Heart left ventricle (tissue), 16 donors: ENCODE measurements around the gene CCDC9. TPM values are rescaled to one million over a fixed set of nuclear protein-coding genes. Genes with fewer than 3 reads are reported as not detected.

Experiments used
- ATAC-seq, 4 donors: fragments of 200-7000 bp; cut with Tn5 transposase; one replicate each; pipeline ENCODE4 v1.9.1; 2020 to 2022; ENCODE audit warnings: moderate library complexity in 4 of 4, mild to moderate bottlenecking in 3 of 4, moderate number of reproducible peaks in 1 of 4
- DNase-seq, 5 donors: peaks; one replicate each; pipeline ENCODE4 v3.0.0-alpha.2; 2020
- H3K27ac ChIP-seq, 12 donors: fragments of 200-600 bp; sonication (generic) in 4 of 12; one replicate each; pipeline versions ENCODE4 v1.5.0 to v1.8.0; 2016 to 2022; ENCODE audit warnings: mild to moderate bottlenecking in 2 of 12
- H3K27me3 ChIP-seq, 9 donors: fragments of 200-600 bp; sonication (generic) in 2 of 9; one replicate each; pipeline versions ENCODE4 v1.5.1 to v1.8.0; 2016 to 2022; ENCODE audit warnings: mild to moderate bottlenecking in 3 of 9
- H3K36me3 ChIP-seq, 9 donors: fragments of 200-600 bp; sonication (generic) in 2 of 9; one replicate each; pipeline versions ENCODE4 v1.5.0 to v1.8.0; 2018 to 2022; ENCODE audit warnings: mild to moderate bottlenecking in 2 of 9
- H3K4me1 ChIP-seq, 12 donors: fragments of 200-600 bp; sonication (generic) in 4 of 12; one replicate each; pipeline versions ENCODE4 v1.5.0 to v1.8.0; 2016 to 2022; ENCODE audit warnings: mild to moderate bottlenecking in 3 of 12
- H3K4me3 ChIP-seq, 12 donors: fragments of 200-600 bp; sonication (generic) in 4 of 12; one replicate each; pipeline versions ENCODE4 v1.5.0 to v1.8.0; 2017 to 2022; ENCODE audit warnings: mild to moderate bottlenecking in 9 of 12, moderate library complexity in 4 of 12
- H3K9me3 ChIP-seq, 12 donors: fragments of 200-600 bp; sonication (generic) in 4 of 12; one replicate each; pipeline versions ENCODE4 v1.5.0 to v1.8.0; 2016 to 2022; ENCODE audit warnings: mild to moderate bottlenecking in 1 of 12
- CTCF ChIP-seq, 12 donors: fragments of 200-600 bp; sonication (generic) in 4 of 12; IDR thresholded peaks; one replicate each; pipeline versions ENCODE4 v1.5.0 to v1.8.0; 2018 to 2022; ENCODE audit warnings: antibody characterized with exemption in 12 of 12, mild to moderate bottlenecking in 5 of 12
- POLR2A ChIP-seq, 2 donors: fragments of 450-650 bp; IDR thresholded peaks; one replicate each; pipeline ENCODE4 v1.6.1; 2017; ENCODE audit warnings: antibody characterized with exemption in 2 of 2, mild to moderate bottlenecking in 2 of 2, moderate library complexity in 2 of 2
- WGBS, 4 donors: extraction: QIAGEN DNeasy Blood & Tissue Kit in 2 of 4; methylation state at CpG; one replicate each; pipeline versions ENCODE4 v1.1.5 to v1.1.7; 2013 to 2018; 5-methylcytosine and 5-hydroxymethylcytosine counted together
- intact Hi-C, 10 donors: fragments of 100-400 bp; cut with DNase I; formaldehyde crosslinking; loops; one replicate each; pipeline versions ENCODE4 v1.11.1 to v1.14.2; 2022
- polyA plus RNA-seq, 2 donors: library from polyadenylated mRNA; stranded (reverse); fragments of 200-250 nt; gene quantifications; one replicate each; pipeline ENCODE4 v1.2.3, GENCODE V29; 2013
- total RNA-seq, 9 donors: library from RNA; depleted of rRNA in 2 of 9; stranded (reverse); fragments of >200 nt in 2 of 9; fragmentation: NEBNext Ultra II Directional in 3 of 9; extraction: Animal tissue kit (Norgen Biotek cat#: 25700) in 3 of 9; gene quantifications; one replicate each; pipeline versions ENCODE4 v1.1.0 to v1.2.4, GENCODE V29; 2016 to 2023
- donor health status: ischemic (EF 13 %, LVEDD 7.1; RV severe dilation, severe dysfunction).
- donor health status: healthy with polysubstance abuse.
- donor health status: DM: no; HTN: yes; CAD: no.
- donor health status: DM: no; HTN: no; CAD: no.
- donor health status: ischemic (EF 25% LVEDD 6.9; RV normal size, moderate dysfunction).
- donor health status: ischemic (EF 25% LVEDD 5.7; RV mildly dilated, moderate dysfunction).
- donor health status: healthy.
- donor health status: DM: yes; HTN: yes; CAD: no.
- donor health status: ischemic (EF 35%, LVEDD 5.7; RV mildly dilated, moderate dysfunction).
- donor health status: nonischemic (EF 11% LVEDD 7.7; RV severe dilation, severe dysfunction).
- donor health status: DM: yes; HTN: yes; CAD: no.
- donor health status: PGD.
- donor health status: ischemic (EF 29% LVEDD 5.4; RV normal size, mild dysfunction).
- donor health status: nonischemic (EF 23%, LVEDD 6.1; RV moderate dilation, normal function).

CCDC9 gene
- total and polyA plus RNA-seq, 11 donors, result 6.7 to 33.3 (median 15.5) TPM

DNA sequence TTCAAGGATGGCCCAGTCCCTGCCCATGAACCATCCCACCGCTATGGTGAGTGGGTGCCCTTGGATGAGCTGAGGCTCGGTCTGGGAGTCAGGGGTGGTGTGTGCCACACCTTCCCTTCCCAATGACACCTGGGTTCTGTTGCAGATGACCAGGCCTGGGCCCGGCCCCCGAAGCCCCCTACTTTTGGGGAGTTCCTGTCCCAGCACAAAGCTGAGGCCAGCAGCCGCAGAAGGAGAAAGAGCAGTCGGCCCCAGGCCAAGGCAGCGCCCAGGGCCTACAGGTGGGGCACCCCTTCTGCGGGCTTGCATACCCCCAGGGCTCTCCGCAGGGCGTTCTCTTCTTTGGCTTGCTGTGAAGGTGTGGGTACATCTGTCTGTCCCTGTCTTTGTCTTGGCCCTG, 14.1 kb downstream of the CCDC9 start:
- Histone ChIP-seq H3K27ac (no peak overlapping the region), H3K4me1 (peaks cover 1 to 25% (median 16%) of the 10 kb centered on the region in 12 donors), H3K9me3 (no peaks in the 10 kb centered on the region), H3K36me3 (peaks cover 0 to 63% (median 57%) of the 10 kb centered on the region in 9 donors), H3K4me3 (no peak overlapping the region), H3K27me3 (no peaks in the 10 kb centered on the region)
- intact Hi-C loops, result loop anchor here in 1 of 10 donors (10.0 kb wide), 1 partner anchor 334 kb away; the partner anchor contains the start of gene BICRA
- DNase-seq (no peak), ATAC-seq (no peak)
- TF ChIP-seq POLR2A (IDR thresholded peaks at IDR 0.05), result no peak
- WGBS, 4 donors, result 83 to 96% (median 93%) methylated on average over 7 to 10 of the region's 10 CpGs

GRCh38 chr19:47271949-47272348, 15.6 kb downstream of the CCDC9 start:
- 78 to 83% (median 79%) methylated on average over 6 of the region's 6 CpGs for WGBS, 4 donors
- intact Hi-C loops, result loop anchor here in 2 of 10 donors (2.0 to 10.0 kb wide), 3 partner anchors 13 to 333 kb away; partner anchors contain the start of genes BICRA (in 1 of the 2) and CCDC9 (in 1 of the 2)
- no peaks in the 10 kb centered on the region for H3K27me3 ChIP-seq
- ATAC-seq, result no peak
- peaks cover 0 to 47% (median 43%) of the 10 kb centered on the region in 9 donors for H3K36me3 ChIP-seq
- no peak overlapping the region for H3K4me3 ChIP-seq
- DNase-seq, result no peak
- H3K4me1 ChIP-seq, result peaks cover 3 to 40% (median 28%) of the 10 kb centered on the region in 12 donors
- H3K9me3 ChIP-seq, result no peaks in the 10 kb centered on the region
- TF ChIP-seq CTCF (IDR thresholded peaks at IDR 0.05), result no peak
- TF ChIP-seq POLR2A (IDR thresholded peaks at IDR 0.05), result no peak
- H3K27ac ChIP-seq, result peak overlapping the region in 2 of 12 donors; percentile 97 to 98

GRCh38 chr19:47272448-47273312, 16.4 kb downstream of the CCDC9 start:
- Histone ChIP-seq H3K36me3 (peaks cover 0 to 40% (median 36%) of the 10 kb centered on the region in 9 donors), H3K9me3 (no peaks in the 10 kb centered on the region), H3K27me3 (no peaks in the 10 kb centered on the region), H3K4me1 (peaks cover 3 to 47% (median 32%) of the 10 kb centered on the region in 12 donors), H3K4me3 (peak overlapping the region; percentile 47 to 83 (median 72)), H3K27ac (peak overlapping the region; percentile 89 to 99 (median 95))
- DNase-seq (peak in 4 of 5 donors; percentile 42 to 62 (median 56)), ATAC-seq (no peak)
- 49 to 59% (median 51%) methylated on average over 39 to 42 of the region's 42 CpGs for WGBS, 4 donors
- no peak for TF ChIP-seq CTCF (IDR thresholded peaks at IDR 0.05)
- TF ChIP-seq POLR2A (IDR thresholded peaks at IDR 0.05), result no peak
- intact Hi-C loops, result loop anchor here in 3 of 10 donors (1.0 to 10.0 kb wide), 4 partner anchors 14 to 332 kb away; partner anchors contain the start of genes BICRA (in 1 of the 3) and CCDC9 (in 1 of the 3)

GRCh38 chr19:47273313-47274070, 17.2 kb downstream of the CCDC9 start:
- intact Hi-C loops, result loop anchor here in 6 of 10 donors (1.0 to 10.0 kb wide), 4 partner anchors 15 to 331 kb away; partner anchors contain the start of genes BICRA (in 1 of the 6) and CCDC9 (in 1 of the 6)
- peak; percentile 76 to 84 (median 77) for ATAC-seq
- Histone ChIP-seq H3K9me3 (no peaks in the 10 kb centered on the region), H3K4me3 (peak overlapping the region; percentile 47 to 83 (median 72)), H3K27me3 (no peaks in the 10 kb centered on the region), H3K36me3 (peaks cover 0 to 32% (median 28%) of the 10 kb centered on the region in 9 donors), H3K27ac (peak overlapping the region; percentile 89 to 99 (median 95)), H3K4me1 (peaks cover 3 to 48% (median 34%) of the 10 kb centered on the region in 12 donors)
- DNase-seq, result peak; percentile 92 to 95 (median 94)
- TF ChIP-seq POLR2A (IDR thresholded peaks at IDR 0.05), result peak in 1 of 2 donors; percentile 70
- TF ChIP-seq CTCF (IDR thresholded peaks at IDR 0.05), result peak in 1 of 12 donors; percentile 9
- 3 to 6% (median 4%) methylated on average over 20 to 54 of the region's 54 CpGs for WGBS, 4 donors
